ENCODE measurements around the gene MAPK8IP1.

- TF ChIP-seq, protein P1, sequence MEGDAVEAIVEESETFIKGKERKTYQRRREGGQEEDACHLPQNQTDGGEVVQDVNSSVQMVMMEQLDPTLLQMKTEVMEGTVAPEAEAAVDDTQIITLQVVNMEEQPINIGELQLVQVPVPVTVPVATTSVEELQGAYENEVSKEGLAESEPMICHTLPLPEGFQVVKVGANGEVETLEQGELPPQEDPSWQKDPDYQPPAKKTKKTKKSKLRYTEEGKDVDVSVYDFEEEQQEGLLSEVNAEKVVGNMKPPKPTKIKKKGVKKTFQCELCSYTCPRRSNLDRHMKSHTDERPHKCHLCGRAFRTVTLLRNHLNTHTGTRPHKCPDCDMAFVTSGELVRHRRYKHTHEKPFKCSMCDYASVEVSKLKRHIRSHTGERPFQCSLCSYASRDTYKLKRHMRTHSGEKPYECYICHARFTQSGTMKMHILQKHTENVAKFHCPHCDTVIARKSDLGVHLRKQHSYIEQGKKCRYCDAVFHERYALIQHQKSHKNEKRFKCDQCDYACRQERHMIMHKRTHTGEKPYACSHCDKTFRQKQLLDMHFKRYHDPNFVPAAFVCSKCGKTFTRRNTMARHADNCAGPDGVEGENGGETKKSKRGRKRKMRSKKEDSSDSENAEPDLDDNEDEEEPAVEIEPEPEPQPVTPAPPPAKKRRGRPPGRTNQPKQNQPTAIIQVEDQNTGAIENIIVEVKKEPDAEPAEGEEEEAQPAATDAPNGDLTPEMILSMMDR (IDR thresholded peaks at IDR 0.05), result no peak
- TF ChIP-seq POLR2AphosphoS5 (IDR thresholded peaks at IDR 0.05), result no peak
Measured at GRCh38 chr11:45906096-45906682, 20.7 kb downstream of the MAPK8IP1 start.

Measured in suprapubic skin (tissue), 3 donors.